Gastrocnemius medialis (tissue), 4 donors: ENCODE results near the gene ARHGAP26. TPM values are rescaled to one million over a fixed set of nuclear protein-coding genes. Genes with fewer than 3 reads are reported as not detected.

Source experiments
- ATAC-seq, 2 donors: fragments of 150-250 bp; one replicate each; pipeline ENCODE4 v1.9.1; 2016
- DNase-seq, 2 donors: peaks; one replicate each; pipeline ENCODE4 v3.0.0-alpha.2; 2019
- H3K27ac ChIP-seq, 4 donors: fragments of 200-600 bp; sonication (generic); 1 replicate in 1 of 4; 2 replicates in 3 of 4; pipeline ENCODE4 v1.5.1; 2016 to 2018; ENCODE audit warnings: mild to moderate bottlenecking in 2 of 4, moderate library complexity in 1 of 4
- H3K27me3 ChIP-seq, 3 donors: fragments of 200-600 bp; sonication (generic) in 2 of 3; 1 replicate in 1 of 3; 2 replicates in 2 of 3; pipeline versions ENCODE4 v1.5.1 to v1.6.0; 2016 to 2019; ENCODE audit warnings: mild to moderate bottlenecking in 1 of 3, moderate library complexity in 1 of 3
- H3K36me3 ChIP-seq, 2 donors: fragments of 200-600 bp; sonication (generic) in 1 of 2; one replicate each; pipeline ENCODE4 v1.5.1; 2017 to 2018
- H3K4me1 ChIP-seq, 2 donors: fragments of 200-600 bp; sonication (generic) in 1 of 2; one replicate each; pipeline ENCODE4 v1.5.1; 2016 to 2017; ENCODE audit warnings: mild to moderate bottlenecking in 2 of 2
- H3K4me3 ChIP-seq, 4 donors: fragments of 200-600 bp; sonication (generic) in 3 of 4; 1 replicate in 1 of 4; 2 replicates in 3 of 4; pipeline ENCODE4 v1.5.1; 2016 to 2019; ENCODE audit warnings: mild to moderate bottlenecking in 2 of 4
- H3K9me3 ChIP-seq, 3 donors: fragments of 200-600 bp; sonication (generic) in 2 of 3; 1 replicate in 1 of 3; 2 replicates in 2 of 3; pipeline ENCODE4 v1.5.1; 2016 to 2019
- CTCF ChIP-seq, 5 experiments: fragments of 450-650 bp in 3 of 5; fragments of 200-600 bp in 2 of 5; sonication (generic) in 2 of 5; IDR thresholded peaks in 4 of 5; conservative IDR thresholded peaks in 1 of 5; 1 replicate in 4 of 5; 2 replicates in 1 of 5; pipeline ENCODE4 v1.5.1; 2016 to 2019; ENCODE audit warnings: antibody characterized with exemption in 5 of 5, mild to moderate bottlenecking in 3 of 5, moderate library complexity in 3 of 5
- POLR2A ChIP-seq, 2 donors: fragments of 450-650 bp; IDR thresholded peaks; one replicate each; pipeline ENCODE4 v1.6.1; 2017; ENCODE audit warnings: antibody characterized with exemption in 2 of 2, mild to moderate bottlenecking in 2 of 2, moderate library complexity in 2 of 2
- in situ Hi-C, 4 donors: fragments of 200-750 bp; cut with MboI; loops; one replicate each; pipeline versions ENCODE4 v1.15.0 to v1.8.0; 2017; ENCODE audit warnings: low sequenced_read_pairs in 4 of 4
- intact Hi-C: fragments of 100-400 bp; cut with DNase I; formaldehyde crosslinking; loops from one replicate; pipeline ENCODE4 v1.15.1; 2023; ENCODE audit warnings: low total_unique reads
- total RNA-seq, 4 donors: library from RNA; depleted of rRNA; stranded (reverse); fragments of >200 nt; gene quantifications; one replicate each; pipeline versions ENCODE4 v1.1.0 to v1.2.3, GENCODE V29; 2016

Gene ARHGAP26
- total RNA-seq, 4 donors from 2014 or later: 9.1 to 22.4 (median 13.4) TPM

- Histone ChIP-seq H3K27me3 (no peaks in the 10 kb centered on the region), H3K27ac (no peak overlapping the region), H3K36me3 (no peaks in the 10 kb centered on the region), H3K4me1 (peaks cover 65 to 79% of the 10 kb centered on the region in 2 donors), H3K9me3 (no peaks in the 10 kb centered on the region), H3K4me3 (no peak overlapping the region)
- in situ Hi-C loops (no loop called here), intact Hi-C loops (no loop called here)
- ATAC-seq (no peak), DNase-seq (no peak)
- TF ChIP-seq POLR2A (IDR thresholded peaks at IDR 0.05) (no peak), CTCF (IDR thresholded peaks at IDR 0.05 in 4 of 5, conservative IDR thresholded peaks at IDR 0.05 in 1 of 5) (no peak)
Measured at GRCh38 chr5:142811866-142812557, 41.8 kb downstream of the ARHGAP26 start.

- no peaks in the 10 kb centered on the region for H3K27me3 ChIP-seq
- in situ Hi-C loops: no loop called here
- no peak overlapping the region for H3K4me3 ChIP-seq
- H3K36me3 ChIP-seq: no peaks in the 10 kb centered on the region
- DNase-seq (no peak), ATAC-seq (no peak)
- intact Hi-C loops: no loop called here
- H3K9me3 ChIP-seq: no peaks in the 10 kb centered on the region
- H3K27ac ChIP-seq: peak overlapping the region in 3 of 4 donors; percentile 51 to 62 (median 51)
- no peak for TF ChIP-seq POLR2A (IDR thresholded peaks at IDR 0.05)
- TF ChIP-seq CTCF (IDR thresholded peaks at IDR 0.05 in 4 of 5, conservative IDR thresholded peaks at IDR 0.05 in 1 of 5): no peak
- H3K4me1 ChIP-seq: peaks cover 70 to 82% of the 10 kb centered on the region in 2 donors
Measured at GRCh38 chr5:142813220-142813619, 43.0 kb downstream of the ARHGAP26 start.

GRCh38 chr5:142814122-142814521 is 43.9 kb downstream of the ARHGAP26 start:
- in situ Hi-C loops (no loop called here), intact Hi-C loops (no loop called here)
- H3K9me3 ChIP-seq: no peaks in the 10 kb centered on the region
- no peak for DNase-seq
- no peaks in the 10 kb centered on the region for H3K27me3 ChIP-seq
- ATAC-seq: peak; percentile 44 to 60
- H3K36me3 ChIP-seq: no peaks in the 10 kb centered on the region
- TF ChIP-seq POLR2A (IDR thresholded peaks at IDR 0.05) (no peak), CTCF (IDR thresholded peaks at IDR 0.05 in 4 of 5, conservative IDR thresholded peaks at IDR 0.05 in 1 of 5) (no peak)
- H3K27ac ChIP-seq: peak overlapping the region; percentile 51 to 63 (median 56)
- peaks cover 79 to 87% of the 10 kb centered on the region in 2 donors for H3K4me1 ChIP-seq
- H3K4me3 ChIP-seq: no peak overlapping the region

- Histone ChIP-seq H3K27ac (no peak overlapping the region), H3K36me3 (no peaks in the 10 kb centered on the region), H3K4me1 (peaks cover 84 to 88% of the 10 kb centered on the region in 2 donors), H3K9me3 (no peaks in the 10 kb centered on the region), H3K4me3 (no peak overlapping the region), H3K27me3 (no peaks in the 10 kb centered on the region)
- in situ Hi-C loops: no loop called here
- no peak for TF ChIP-seq CTCF (IDR thresholded peaks at IDR 0.05 in 4 of 5, conservative IDR thresholded peaks at IDR 0.05 in 1 of 5)
- TF ChIP-seq POLR2A (IDR thresholded peaks at IDR 0.05): no peak
- ATAC-seq (no peak), DNase-seq (no peak)
- intact Hi-C loops: no loop called here
Measured at GRCh38 chr5:142815469-142815868, 45.3 kb downstream of the ARHGAP26 start.
